HEK293T (cell line): ENCODE data around the gene TRAF3.

ENCODE experiments used
- CTCF ChIA-PET: fragments of 350-600 bp; formaldehyde crosslinking; extraction: SDS; loops from one replicate; lab custom pipeline; 2021; ENCODE audit warnings: antibody characterized with exemption, inconsistent platforms; lab: Yijun Ruan, JAX
- POLR2A ChIA-PET: fragments of 350-600 bp; formaldehyde crosslinking; extraction: SDS; loops from one replicate; lab custom pipeline; 2020; ENCODE audit warnings: antibody characterized with exemption, inconsistent platforms; lab: Yijun Ruan, JAX
- DNase-seq: peaks from one replicate; pipeline ENCODE4 v3.0.0; 2012; ENCODE audit warnings: mixed read lengths; ENCODE audit errors: extremely low spot score
- ARNT ChIP-seq: fragments of 450-650 bp; IDR thresholded peaks from 2 replicates; pipeline ENCODE4 v1.6.1; 2017; ENCODE audit warnings: mild to moderate bottlenecking
- BHLHE40 ChIP-seq: fragments of 450-650 bp; IDR thresholded peaks from 2 replicates; pipeline ENCODE4 v1.6.1; 2016; ENCODE audit warnings: mild to moderate bottlenecking, moderate library complexity, borderline replicate concordance
- CTBP1 ChIP-seq: fragments of 450-650 bp; IDR thresholded peaks from 2 replicates; pipeline ENCODE4 v1.6.1; 2016; ENCODE audit warnings: borderline replicate concordance
- ELF4 ChIP-seq: fragments of 450-650 bp; IDR thresholded peaks from 2 replicates; pipeline ENCODE4 v1.6.1; 2017; ENCODE audit warnings: antibody characterized with exemption
- FOXA1 ChIP-seq: fragments of 450-650 bp; IDR thresholded peaks from 2 replicates; pipeline ENCODE4 v1.6.1; 2016; ENCODE audit warnings: mild to moderate bottlenecking
- FOXK2 ChIP-seq: fragments of 450-650 bp; IDR thresholded peaks from 2 replicates; pipeline ENCODE4 v1.6.1; 2016; ENCODE audit warnings: mild to moderate bottlenecking
- FOXM1 ChIP-seq: fragments of 450-650 bp; IDR thresholded peaks from 2 replicates; pipeline ENCODE4 v1.6.1; 2017; ENCODE audit warnings: mild to moderate bottlenecking, borderline replicate concordance
- HDGF ChIP-seq: fragments of 450-650 bp; IDR thresholded peaks from 2 replicates; pipeline ENCODE4 v1.6.1; 2017; ENCODE audit warnings: antibody characterized with exemption, borderline replicate concordance
- L3MBTL2 ChIP-seq: fragments of 450-650 bp; conservative IDR thresholded peaks from 2 replicates; pipeline ENCODE4 v1.6.1; 2016; ENCODE audit warnings: mild to moderate bottlenecking
- LEF1 ChIP-seq: fragments of 450-650 bp; IDR thresholded peaks from 2 replicates; pipeline ENCODE4 v1.6.1; 2017; ENCODE audit warnings: mild to moderate bottlenecking, borderline replicate concordance
- NFRKB ChIP-seq: fragments of 450-650 bp; IDR thresholded peaks from 2 replicates; pipeline ENCODE4 v1.6.1; 2016; ENCODE audit warnings: mild to moderate bottlenecking, moderate library complexity
- SP1 ChIP-seq: fragments of 450-650 bp; IDR thresholded peaks from 2 replicates; pipeline ENCODE4 v1.6.1; 2017
- SUZ12 ChIP-seq: fragments of 450-650 bp; IDR thresholded peaks from 2 replicates; pipeline ENCODE4 v1.6.1; 2016; ENCODE audit warnings: mild to moderate bottlenecking
- TARDBP ChIP-seq: fragments of 450-650 bp; IDR thresholded peaks from 2 replicates; pipeline ENCODE4 v1.6.1; 2016
- ZNF384 ChIP-seq: fragments of 450-650 bp; IDR thresholded peaks from 2 replicates; pipeline ENCODE4 v1.6.1; 2016
- TF ChIP-seq, protein P1 (sequence below): fragments of 450-650 bp; IDR thresholded peaks from 2 replicates; pipeline ENCODE4 v1.6.1; 2016

The TRAF3 gene

DNA sequence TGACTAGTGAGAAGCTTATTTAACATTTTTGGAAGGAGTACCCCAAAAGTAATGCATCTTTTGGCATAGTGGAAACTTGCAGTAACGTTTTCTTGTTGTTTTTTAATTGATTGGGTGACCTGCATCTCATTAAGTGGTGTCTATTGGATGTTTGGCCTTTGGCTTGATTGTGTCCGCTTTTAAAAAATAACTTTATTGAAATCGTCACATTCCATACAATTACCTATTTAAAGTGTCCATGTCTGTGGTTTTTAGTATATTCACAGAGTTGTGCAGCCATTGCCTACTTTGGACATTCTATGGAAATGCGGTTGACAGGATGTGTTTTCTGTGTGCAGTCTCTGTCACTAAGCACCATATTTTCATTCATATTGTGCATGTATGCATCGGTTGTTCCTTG, 46.3 kb downstream of the TRAF3 start:
- POLR2A ChIA-PET = no interaction called here
- TF ChIP-seq L3MBTL2 (no peak), HDGF (no peak), SUZ12 (no peak), ARNT (no peak), FOXM1 (no peak), FOXA1 (no peak), SP1 (no peak), CTBP1 (no peak), ELF4 (no peak), TARDBP (no peak), ZNF384 (no peak), LEF1 (no peak), FOXK2 (no peak), BHLHE40 (no peak), NFRKB (no peak)
- TF ChIP-seq, protein P1, sequence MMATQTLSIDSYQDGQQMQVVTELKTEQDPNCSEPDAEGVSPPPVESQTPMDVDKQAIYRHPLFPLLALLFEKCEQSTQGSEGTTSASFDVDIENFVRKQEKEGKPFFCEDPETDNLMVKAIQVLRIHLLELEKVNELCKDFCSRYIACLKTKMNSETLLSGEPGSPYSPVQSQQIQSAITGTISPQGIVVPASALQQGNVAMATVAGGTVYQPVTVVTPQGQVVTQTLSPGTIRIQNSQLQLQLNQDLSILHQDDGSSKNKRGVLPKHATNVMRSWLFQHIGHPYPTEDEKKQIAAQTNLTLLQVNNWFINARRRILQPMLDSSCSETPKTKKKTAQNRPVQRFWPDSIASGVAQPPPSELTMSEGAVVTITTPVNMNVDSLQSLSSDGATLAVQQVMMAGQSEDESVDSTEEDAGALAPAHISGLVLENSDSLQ = no peak
- CTCF ChIA-PET = no interaction called here
- no peak for DNase-seq

DNA sequence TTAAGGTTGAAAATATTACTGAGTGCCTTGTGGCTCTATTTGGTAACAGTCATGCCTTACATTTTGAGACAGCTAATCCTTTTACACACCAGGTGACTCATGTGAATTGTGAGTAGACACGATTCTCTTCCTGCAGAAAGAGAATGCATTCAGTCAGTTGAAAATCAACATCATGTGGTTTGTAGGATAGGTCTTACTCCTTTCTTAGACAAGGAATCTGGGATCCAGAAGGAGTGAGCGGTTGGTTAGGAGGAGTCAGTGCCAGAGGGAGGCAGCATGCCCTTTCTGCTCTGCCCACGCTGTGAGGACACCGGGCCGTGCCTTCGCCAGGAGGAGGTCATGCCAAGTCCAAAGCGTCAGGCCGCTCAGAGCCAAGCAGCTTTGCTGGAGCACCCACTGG, 47.6 kb downstream of the TRAF3 start:
- POLR2A ChIA-PET = no interaction called here
- no peak for DNase-seq
- TF ChIP-seq, protein P1 = no peak
- TF ChIP-seq TARDBP (no peak), FOXA1 (no peak), SP1 (no peak), ARNT (no peak), ZNF384 (no peak), HDGF (no peak)
- CTCF ChIA-PET = no interaction called here

DNA sequence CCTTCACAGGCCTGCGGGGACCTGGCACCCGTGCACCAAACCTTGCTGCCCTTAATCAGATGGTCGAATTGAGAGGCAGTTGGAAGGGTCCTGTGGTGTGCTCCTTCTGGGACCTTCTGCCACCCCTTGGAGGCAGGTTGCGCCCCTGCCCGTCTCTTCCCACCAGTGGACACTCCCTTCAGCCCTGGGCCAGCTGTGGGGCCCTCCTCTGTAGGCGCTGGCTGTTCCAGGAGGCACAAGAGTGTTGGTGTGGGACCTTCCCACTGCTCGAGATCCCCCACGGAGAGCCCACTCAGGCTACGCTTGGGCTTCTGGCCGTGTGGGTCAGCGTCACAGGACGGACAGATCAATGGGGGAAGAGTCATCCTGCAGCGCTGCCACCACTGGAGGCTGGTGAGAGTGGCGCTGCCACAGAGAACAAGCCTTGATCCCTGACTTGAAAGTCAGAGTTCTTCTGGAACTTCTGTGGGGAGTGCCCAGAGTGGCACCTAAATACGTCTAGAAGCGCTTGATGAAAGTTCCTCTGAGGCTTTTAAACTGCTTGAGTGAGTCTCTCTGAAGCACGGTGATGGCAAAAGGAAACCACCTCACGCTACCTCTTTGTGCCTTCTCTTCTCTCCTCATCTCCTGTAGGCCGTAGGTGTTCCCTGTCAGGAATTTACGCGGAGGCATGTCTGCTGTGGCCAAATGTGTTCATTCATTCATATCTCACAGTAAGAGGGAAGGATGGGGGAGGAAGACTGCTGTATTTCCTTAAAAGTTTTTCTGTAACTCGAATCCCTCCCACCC, 48.3 kb downstream of the TRAF3 start:
- DNase-seq = no peak
- ChIA-PET CTCF (no interaction called here), POLR2A (no interaction called here)
- TF ChIP-seq, protein P1 = no peak
- TF ChIP-seq FOXA1 (no peak), ELF4 (no peak), TARDBP (no peak), SP1 (no peak), ZNF384 (no peak), BHLHE40 (no peak), NFRKB (no peak), FOXK2 (no peak), SUZ12 (no peak), FOXM1 (no peak), ARNT (no peak), L3MBTL2 (no peak)

DNA sequence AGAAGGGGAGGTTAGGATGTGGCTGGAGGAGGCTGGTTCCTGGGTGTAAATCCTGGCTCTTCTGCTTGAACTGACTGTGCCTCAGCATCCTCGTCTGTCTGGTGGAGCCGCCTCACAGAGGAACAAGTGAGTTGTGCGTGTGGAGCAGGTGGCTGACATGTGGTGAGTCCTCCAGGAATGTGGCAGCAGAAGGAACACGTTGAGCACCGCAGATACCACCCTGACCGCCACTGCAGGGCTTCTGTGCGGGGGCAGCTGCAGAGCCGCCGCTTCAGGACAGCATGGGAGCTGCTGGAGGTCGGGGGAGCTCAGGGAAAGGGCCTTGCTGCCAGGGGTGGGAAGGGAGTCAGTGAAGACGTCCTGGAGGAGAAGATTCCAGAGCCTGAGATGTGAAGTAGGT, 48.9 kb downstream of the TRAF3 start:
- TF ChIP-seq FOXA1 (no peak), TARDBP (no peak), BHLHE40 (no peak), NFRKB (no peak), FOXM1 (no peak), ELF4 (no peak), LEF1 (no peak), HDGF (no peak), CTBP1 (no peak), ZNF384 (no peak), SUZ12 (no peak), L3MBTL2 (no peak), SP1 (no peak), ARNT (no peak), FOXK2 (no peak)
- TF ChIP-seq, protein P1 = no peak
- POLR2A ChIA-PET = no interaction called here
- CTCF ChIA-PET = no interaction called here
- DNase-seq = no peak

DNA sequence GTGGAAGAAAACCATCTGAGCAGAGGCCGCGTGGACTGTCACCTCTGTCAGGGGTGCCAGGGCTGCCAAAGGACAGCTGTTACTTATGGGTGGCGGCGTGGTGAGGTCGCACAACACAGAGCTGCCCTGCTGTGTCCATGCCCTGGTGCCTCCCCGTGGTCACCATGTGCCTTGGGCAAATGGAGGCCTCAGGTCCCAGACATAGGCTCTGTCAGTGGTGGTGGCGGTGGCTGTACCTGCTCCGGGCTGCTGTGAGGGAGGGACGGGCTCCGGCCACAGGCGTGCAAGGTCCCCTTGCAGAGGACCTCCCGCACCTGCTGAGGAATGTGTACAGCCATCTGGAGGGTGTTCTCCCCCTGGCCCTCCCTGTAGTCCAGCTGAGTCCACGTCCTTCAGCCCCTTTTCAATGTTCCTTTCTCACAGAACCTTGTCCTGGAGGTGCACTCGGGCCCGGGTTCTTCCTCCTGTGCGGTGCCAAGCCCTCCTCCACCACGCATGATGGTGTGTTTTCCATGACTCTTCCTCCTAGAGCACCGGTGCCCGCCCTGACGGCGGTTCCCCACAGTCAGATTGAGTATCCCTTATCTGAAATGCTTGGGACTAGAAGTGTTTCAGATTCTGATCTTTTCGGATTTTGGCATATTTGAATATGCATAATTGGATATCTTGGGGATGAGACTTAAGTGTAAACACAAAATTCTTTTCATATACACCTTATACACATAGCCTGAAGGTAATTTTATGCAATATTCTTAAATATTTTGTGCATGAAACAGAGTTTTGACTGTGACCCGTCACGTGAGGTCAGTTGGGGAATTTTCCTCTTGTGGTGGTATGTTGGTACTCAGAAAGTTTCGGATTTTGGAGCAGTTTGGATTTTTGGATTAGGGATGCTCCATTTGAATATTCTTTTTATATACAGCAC, 49.8 kb downstream of the TRAF3 start:
- TF ChIP-seq SP1 (no peak), L3MBTL2 (no peak), LEF1 (no peak), ZNF384 (no peak), FOXM1 (no peak), TARDBP (no peak), ELF4 (no peak), HDGF (no peak), NFRKB (no peak), FOXA1 (no peak), SUZ12 (no peak), ARNT (no peak), CTBP1 (no peak), FOXK2 (no peak), BHLHE40 (no peak)
- TF ChIP-seq, protein P1 = no peak
- no peak for DNase-seq
- ChIA-PET CTCF (no interaction called here), POLR2A (no interaction called here)
